NCI-H1436 (cell line): ENCODE results near the gene NUP210L.

Source experiments
- DNase-seq: peaks from one replicate; lab custom pipeline; 2025; lab: John Stamatoyannopoulos, UW

The NUP210L gene

GRCh38 chr1:153963850-153964331 is 191.0 kb downstream of the NUP210L start:
- DNase-seq, result peak; percentile 11

GRCh38 chr1:153963030-153963849 is 191.6 kb downstream of the NUP210L start, which contains the start of gene SLC39A1:
TSS of gene SLC39A1 (minus strand) at chr1:153963537. CDS start at chr1:153962715, 822 bp downstream.
- peak; percentile 95 for DNase-seq

- DNase-seq, result no peak
Observed at GRCh38 chr1:153962088-153963029, 192.5 kb downstream of the NUP210L start.

DNA sequence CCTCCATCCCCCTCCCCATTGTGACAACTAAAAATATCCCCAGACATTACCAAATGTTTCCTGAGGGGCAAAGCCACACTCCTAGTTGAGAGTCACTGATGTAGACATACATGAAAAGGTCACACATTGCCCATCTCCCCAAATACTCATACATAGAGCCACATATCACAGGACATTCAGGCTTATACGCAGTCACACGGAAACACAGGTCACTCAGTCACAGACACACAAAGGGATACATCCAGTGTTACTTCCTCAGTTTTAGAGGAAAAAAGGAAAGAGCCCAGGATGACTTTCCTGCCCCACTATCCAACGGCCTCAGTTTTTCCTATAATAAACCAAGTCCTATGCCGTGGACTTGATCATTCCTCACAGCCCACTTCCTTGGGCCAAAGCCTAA is 193.5 kb downstream of the NUP210L start:
- DNase-seq, result no peak

- DNase-seq, result no peak
Observed at GRCh38 chr1:153960206-153960605, 194.7 kb downstream of the NUP210L start.

DNA sequence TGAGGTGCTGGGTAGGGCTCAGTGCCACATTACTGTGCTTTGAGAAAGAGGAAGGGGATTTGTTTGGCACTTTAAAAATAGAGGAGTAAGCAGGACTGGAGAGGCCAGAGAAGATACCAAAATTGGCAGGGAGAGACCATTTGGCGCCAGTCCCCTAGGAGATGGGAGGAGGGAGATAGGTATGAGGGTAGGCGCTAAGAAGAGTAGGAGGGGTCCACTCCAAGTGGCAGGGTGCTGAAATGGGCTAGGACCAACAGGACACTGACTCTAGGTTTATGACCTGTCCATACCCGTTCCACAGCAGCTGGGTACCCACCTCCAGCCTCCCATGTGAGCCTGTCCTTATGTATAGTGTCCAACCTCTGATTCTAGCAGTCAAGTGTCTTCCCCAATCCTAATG is 195.4 kb downstream of the NUP210L start:
- no peak for DNase-seq

DNA sequence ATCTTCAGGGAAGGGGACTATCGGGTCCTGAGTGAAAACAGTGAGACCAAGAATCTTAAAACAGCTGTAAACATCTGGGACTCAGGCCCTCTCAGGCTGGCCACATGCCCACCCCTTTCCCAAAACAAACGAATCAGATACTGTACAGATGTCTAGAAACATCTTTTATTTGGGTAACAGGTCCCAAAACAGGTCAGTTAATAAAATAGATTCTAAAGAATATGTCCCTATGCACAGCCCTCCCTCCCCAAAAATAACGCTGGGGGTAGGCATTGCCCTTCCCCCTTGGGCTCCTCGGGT is 196.0 kb downstream of the NUP210L start:
- DNase-seq, result no peak

GRCh38 chr1:153958111-153958960 is 196.5 kb downstream of the NUP210L start, which contains the start of gene CRTC2:
TSS of gene CRTC2 (minus strand) at chr1:153958612. CDS start at chr1:153958497, 115 bp downstream.
- peak; percentile 98 for DNase-seq

- no peak for DNase-seq
Observed at GRCh38 chr1:153957744-153958110, 197.1 kb downstream of the NUP210L start.

DNA sequence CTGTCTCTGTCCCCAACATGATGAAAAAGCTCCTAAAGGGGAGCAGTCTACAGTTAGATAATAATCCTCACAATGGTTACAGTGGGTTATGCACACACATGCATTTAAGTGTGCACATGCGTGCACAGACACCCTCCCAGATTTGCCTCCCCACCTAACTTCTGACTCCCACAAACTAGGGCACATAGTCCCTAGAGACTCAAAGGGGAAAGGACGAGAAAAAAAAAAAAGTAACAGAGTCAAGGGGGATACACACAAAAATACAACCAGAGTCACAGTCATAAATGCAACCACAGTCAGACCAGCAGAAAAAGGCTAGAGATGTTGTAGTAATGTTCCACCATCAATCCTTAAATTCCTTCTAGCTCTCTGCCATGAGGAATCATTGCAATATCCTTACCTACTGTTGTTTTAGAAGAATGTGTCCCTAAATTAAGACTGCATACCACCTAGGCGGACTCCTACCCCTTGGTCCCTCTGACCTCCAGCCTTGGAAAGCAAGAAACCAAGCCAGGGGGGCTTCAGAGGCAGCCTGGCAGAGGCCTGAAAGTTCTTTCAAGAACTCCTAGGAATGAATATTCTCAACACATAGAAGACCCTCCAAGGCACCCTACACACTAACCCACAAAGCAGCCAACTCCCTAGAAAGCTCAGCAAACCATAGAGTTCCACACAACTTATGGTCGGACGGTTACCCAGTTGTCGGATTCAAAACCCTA is 197.7 kb downstream of the NUP210L start:
- DNase-seq, result no peak

DNA sequence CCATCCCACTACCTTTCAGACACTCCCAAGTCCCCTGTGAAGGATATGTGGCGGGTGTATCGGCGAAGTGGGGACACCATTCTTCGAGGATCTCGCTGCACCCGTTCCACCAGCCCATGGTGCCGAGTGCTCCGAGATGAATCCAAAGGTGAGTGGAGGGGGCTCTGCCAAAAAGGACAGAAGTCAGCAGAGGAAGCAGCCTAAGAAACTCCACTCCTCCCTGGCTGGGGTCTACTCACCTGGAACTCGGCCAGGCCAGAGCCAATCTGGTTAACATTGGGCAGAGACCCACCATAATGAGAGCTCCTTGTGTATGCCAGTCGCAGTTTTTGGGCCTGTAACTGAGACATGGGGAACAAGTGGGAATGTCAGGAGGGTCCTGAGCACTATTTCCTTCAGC is 200.0 kb downstream of the NUP210L start:
- no peak for DNase-seq

- DNase-seq, result no peak
Observed at GRCh38 chr1:153953859-153954365, 201.0 kb downstream of the NUP210L start.

- DNase-seq, result no peak
Observed at GRCh38 chr1:153951801-153952200, 203.1 kb downstream of the NUP210L start.

GRCh38 chr1:153951183-153951582 is 203.7 kb downstream of the NUP210L start:
- no peak for DNase-seq

DNA sequence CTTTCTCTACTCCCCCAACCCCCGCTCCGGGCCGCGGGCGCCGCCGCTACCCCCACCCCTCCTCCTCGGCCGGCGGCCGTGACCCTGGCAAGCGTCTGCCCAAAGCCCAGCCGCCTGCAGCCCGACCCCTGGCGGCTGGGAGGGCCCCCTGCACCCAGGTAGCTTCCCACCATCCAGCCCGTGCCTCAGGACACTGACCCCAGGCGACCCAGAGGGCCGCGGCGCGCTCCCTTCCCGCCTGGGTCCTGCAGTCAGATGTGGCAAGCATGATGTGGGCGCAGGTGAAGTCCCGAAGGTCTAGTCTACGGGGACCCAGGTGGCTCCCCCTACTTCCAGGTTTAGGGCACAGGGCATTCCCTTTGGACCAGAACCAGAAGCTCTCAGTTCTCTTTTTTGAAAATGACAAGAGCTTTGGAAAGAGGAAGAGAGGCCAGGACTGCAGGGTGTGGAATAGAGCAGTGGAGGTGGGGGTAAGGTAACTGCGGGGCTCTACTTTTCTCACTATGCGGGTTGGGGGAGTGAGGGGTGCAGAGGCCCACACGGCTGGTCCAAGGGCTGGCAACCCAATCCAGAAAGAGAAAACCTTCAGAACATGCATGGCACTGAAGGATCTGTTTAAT is 208.1 kb downstream of the NUP210L start, which contains the start of gene DENND4B:
DENND4B (minus strand) TSS at position 97 of the 620 bp plus-strand sequence. CDS start 2,344 bp downstream, outside the sequence.
- peak; percentile 63 for DNase-seq

DNA sequence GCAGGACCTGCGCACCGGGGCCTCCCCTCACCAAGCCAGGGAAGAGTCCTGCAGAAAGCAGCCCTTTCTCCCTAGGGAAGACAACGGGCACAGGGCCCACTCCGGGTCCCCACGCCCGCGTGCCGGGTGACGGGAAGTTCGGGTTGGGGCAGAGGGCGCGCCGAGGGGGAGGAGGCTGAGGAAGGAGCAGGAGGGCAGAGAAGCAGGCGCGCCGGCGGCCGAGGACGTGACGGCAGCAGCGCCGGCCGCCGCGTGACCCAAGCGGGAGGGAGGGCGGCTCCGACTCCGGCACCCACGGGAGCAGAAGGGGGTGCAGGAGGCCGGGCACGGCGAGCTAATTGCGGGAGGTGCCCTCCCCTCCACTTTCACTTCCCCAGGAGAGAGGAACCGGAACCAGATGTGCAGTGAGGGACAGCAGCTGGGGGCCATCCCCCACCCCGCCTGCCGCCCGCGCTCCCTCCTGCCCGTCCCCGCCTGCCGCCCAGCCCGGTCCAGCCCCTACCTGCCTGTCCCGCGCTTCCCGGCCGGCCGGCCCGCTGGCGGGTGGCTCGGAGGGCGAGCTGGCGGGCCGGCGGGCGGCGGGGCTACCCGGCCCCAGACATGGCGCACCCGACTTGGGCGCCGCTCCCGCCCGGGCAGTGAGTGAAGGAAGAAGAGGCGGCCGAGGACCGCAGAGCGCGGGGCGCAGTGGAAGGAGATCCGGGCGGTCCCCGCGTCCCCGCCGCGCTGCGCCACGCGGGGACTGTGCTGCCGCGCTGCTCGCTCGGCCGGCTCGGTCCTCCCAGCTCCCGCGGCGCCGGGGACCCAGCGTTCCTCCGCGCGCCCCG is 208.9 kb downstream of the NUP210L start:
- no peak for DNase-seq

DNA sequence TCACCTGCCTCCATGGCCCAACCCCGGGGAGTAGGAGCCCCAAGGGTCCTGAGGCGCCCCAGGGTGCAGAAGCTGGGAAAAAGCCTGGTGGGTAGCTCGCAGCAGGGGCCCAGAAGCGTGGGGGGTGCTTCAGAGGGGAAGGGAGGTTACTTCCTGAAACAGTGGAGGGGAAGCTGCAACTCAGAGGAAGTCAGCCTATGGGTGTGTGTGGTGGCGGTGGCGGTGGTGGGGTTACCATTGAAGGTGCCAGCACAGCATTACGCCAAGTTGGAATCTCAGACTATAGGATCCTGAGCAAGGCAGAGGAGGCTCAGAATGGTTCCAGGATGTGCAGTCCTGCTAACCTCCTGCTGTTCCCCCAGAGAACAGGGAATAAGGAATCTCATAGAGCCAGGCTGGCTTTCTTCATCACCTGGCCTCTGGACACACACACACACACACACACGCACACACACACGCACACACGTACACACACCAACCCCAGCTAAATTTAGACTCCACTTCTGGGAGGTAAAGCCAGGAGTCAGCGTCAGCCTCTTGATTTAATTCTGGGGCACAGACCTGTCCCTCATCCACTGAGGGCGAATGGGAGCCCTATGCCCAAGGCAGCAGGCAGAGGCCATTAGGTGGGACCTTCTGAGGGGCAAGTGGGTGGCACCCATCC is 209.6 kb downstream of the NUP210L start:
- DNase-seq, result no peak

DNA sequence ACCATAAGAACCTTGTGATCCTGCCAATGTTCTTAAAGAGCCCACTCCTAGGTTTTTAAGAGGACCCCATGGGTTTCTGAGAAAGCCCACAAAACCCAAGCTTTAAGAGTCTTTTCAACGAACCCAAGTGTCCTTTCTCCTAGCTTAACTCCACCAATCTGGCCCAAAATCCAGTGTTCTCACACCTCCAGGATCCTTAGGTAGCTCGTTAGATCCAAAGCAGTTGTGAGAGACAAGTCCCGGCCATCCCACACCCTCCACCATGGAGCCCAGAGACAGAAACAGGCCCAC is 210.1 kb downstream of the NUP210L start:
- no peak for DNase-seq
